Activated naive CD8-positive, alpha-beta T cell treated with anti-CD3 and anti-CD28 coated beads, Interleukin-2, amount 50 U/mL, for 24 hours (primary cell): Measurements from ENCODE around the gene DHRS3.
A peak's percentile ranks its signal among the peaks of the same experiment; 100 is the strongest.
"Not testable (repeated sequence)": the region's sequence is repeated elsewhere in the genome, so short reads cannot be mapped to it uniquely, and the experiment has no call there.

Experiments
- ATAC-seq: fragments of 150-1000 bp; cut with Tn5 transposase; one replicate; pipeline ENCODE4 v1.10.0; 2021
- DNase-seq: peaks from one replicate; pipeline ENCODE4 v3.0.0; 2021
- H3K27ac Mint-ChIP-seq: one replicate; pipeline ENCODE4 v1.8.0; 2021; ENCODE audit warnings: mild to moderate bottlenecking, mixed read lengths
- H3K27me3 Mint-ChIP-seq: one replicate; pipeline ENCODE4 v1.8.0; 2021; ENCODE audit warnings: mixed read lengths
- H3K36me3 Mint-ChIP-seq: one replicate; pipeline ENCODE4 v1.8.0; 2021; ENCODE audit warnings: low read depth, mixed read lengths
- H3K4me1 Mint-ChIP-seq: one replicate; pipeline ENCODE4 v1.8.0; 2021; ENCODE audit warnings: mixed read lengths
- H3K4me3 Mint-ChIP-seq: one replicate; pipeline ENCODE4 v1.8.0; 2021; ENCODE audit warnings: mild to moderate bottlenecking, moderate library complexity, mixed read lengths
- H3K9me3 Mint-ChIP-seq: one replicate; pipeline ENCODE4 v1.8.0; 2021; ENCODE audit warnings: mixed read lengths

Gene DHRS3

DNA sequence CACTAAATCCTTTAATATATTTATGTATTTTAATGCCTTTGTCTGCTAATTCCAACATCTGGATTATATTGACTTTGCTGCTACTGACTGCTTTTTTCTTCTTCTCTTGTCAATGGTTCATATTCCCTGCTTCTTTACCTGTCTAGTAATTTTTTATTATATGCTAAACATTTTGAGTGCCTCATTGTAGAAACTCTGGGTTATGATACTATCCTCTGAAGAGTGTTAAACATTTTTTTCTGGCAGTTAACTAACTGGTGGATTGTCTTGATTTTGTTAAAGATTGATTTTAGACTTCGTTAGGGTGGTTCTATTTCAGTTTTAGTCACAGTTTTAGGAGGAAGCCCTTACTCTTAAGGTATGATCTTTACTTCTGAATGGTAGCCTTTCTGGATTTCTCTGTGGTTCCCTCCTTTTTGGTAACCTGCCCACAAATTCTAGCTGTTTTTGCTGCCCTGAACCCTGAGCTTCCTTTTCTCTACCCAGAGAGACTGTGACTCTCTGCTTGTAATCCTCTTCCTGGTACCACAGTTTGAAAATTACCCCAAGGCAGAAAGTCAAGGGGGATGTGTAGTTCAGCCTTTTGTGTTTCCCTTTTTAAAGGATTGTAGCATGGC, 81.9 kb downstream of the DHRS3 start:
- H3K27ac Mint-ChIP-seq, result no peak overlapping the region
- no peaks in the 10 kb centered on the region for H3K27me3 Mint-ChIP-seq
- DNase-seq (no peak), ATAC-seq (no peak)
- peaks cover 21% of the 10 kb centered on the region for H3K9me3 Mint-ChIP-seq
- peaks cover 14% of the 10 kb centered on the region for H3K36me3 Mint-ChIP-seq
- H3K4me3 Mint-ChIP-seq, result no peak overlapping the region
- H3K4me1 Mint-ChIP-seq, result peaks cover 7% of the 10 kb centered on the region

DNA sequence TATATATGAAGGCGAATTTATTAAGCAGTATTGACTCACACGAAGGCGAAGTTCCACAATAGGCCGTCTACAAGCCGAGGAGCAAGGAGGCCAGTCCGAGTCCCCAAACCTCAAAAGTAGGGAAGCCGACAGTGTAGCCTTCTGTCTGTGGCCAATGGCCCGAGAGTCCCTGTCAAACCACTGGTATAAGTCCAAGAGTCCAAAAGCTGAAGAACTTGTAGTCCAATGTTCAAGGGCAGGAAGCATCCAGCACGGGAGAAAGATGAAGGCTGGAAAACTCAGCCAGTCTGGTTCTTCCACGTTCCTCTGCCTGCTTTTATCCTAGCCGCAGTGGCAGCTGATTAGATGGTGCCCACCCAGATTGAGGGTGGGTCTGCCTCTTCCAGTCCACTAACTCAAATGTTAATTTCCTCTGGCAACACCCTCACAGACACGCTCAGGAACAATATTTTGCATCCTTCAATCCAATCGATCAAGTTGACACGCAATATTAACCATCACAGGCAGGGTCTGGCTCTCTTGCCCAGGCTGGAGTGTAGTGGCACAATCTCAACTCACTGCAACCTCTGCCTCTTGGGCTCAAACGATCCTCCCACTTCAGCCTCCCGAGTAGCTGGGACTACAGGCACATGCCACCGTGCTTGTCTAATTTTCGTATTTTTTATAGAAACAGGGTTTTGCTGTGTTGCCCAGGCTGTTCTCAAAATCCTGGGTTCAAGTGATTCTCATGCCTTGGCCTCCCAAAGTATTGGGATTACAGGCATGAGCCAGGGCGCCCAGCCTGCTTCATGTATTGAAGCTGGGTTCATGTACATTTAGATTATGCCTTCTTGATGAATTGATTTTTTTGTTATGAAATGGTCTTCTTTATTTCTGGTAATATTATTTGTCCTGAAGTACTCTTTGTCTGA, 85.3 kb downstream of the DHRS3 start:
- Mint-ChIP-seq H3K27me3 (no peaks in the 10 kb centered on the region), H3K9me3 (peaks cover 20% of the 10 kb centered on the region), H3K27ac (no peak overlapping the region), H3K4me1 (peaks cover 24% of the 10 kb centered on the region), H3K4me3 (no peak overlapping the region), H3K36me3 (peaks cover 14% of the 10 kb centered on the region)
- DNase-seq (no peak), ATAC-seq (no peak)

DNA sequence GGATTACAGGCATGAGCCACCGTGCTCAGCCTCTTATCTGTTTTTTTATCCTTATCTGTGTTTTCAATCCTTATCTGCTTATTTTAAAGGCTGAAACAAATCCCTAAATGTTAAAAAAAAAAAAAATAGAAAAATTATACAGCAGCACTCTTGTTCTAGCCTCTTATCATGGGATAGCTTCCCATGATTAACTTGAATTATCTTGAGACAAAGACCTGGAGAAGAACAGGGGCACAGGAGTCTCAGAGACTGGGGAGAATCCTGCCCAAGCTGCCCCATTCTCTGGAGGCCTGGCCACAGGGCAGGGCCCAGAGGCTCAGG, 86.9 kb downstream of the DHRS3 start:
- Mint-ChIP-seq H3K9me3 (peaks cover 8% of the 10 kb centered on the region), H3K36me3 (peaks cover 4% of the 10 kb centered on the region), H3K4me3 (no peak overlapping the region), H3K27me3 (no peaks in the 10 kb centered on the region), H3K27ac (no peak overlapping the region), H3K4me1 (peaks cover 17% of the 10 kb centered on the region)
- no peak for DNase-seq
- no peak for ATAC-seq

DNA sequence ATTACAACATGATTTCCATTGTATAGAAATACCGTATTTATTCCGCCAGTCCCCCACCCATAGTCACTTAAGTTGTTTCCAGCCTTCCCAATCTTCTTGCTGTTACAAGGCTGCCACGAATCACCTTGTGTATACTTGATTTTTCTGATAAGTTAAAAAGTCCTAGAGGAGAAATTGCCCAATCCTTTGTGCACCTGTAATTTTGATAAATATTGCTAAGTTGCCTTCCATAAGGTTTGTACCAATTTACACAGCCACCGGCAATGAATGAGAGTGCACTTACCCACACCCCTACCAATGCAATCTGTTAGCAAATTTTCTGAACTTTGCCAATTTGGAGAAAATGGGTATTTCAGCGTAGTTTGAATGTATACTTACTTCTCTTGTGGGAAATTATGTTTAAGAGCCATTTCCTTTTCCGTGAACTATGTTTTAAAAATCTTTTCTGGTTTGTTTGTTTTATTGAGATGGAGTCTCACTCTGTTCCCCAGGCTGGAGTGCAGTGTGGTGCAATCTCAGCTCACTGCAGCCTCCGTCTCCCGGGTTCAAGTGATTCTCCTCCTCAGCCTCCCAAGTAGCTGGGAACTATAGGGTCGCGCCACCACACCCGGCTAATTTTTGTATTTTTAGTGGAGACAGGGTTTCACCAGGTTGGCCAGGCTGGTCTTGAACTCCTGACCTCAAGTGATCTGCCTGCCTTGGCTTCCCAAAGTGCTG, 87.4 kb downstream of the DHRS3 start:
- H3K4me1 Mint-ChIP-seq, result peaks cover 17% of the 10 kb centered on the region

DNA sequence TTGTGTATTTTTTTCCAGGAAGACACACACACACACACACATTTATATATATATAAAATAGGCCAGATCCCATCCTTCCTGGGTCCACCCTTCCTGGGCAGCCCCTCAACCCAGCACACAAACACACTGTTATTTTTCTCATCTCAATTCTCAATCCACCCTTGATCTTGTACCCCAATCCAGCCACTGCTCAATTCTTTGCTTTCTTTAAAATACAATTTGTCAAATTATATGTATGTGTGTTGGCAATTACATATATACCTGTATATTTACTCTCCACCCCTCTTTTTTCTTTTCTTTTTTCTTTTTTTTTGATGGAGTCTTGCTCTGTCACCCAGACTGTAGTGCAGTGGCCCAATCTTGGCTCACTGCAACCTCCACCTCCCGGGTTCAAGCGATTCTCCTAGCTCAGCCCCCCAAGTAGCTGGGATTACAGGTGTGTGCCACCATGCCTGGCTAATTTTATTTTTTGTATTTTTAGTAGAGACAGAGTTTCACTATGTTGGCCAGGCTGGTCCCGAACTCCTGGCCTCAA, 88.3 kb downstream of the DHRS3 start:
- no peaks in the 10 kb centered on the region for H3K27me3 Mint-ChIP-seq
- H3K4me3 Mint-ChIP-seq, result no peak overlapping the region
- H3K4me1 Mint-ChIP-seq, result peaks cover 17% of the 10 kb centered on the region
- H3K27ac Mint-ChIP-seq, result peak overlapping the region; percentile 64
- no peaks in the 10 kb centered on the region for H3K9me3 Mint-ChIP-seq
- DNase-seq (no peak), ATAC-seq (no peak)
- no peaks in the 10 kb centered on the region for H3K36me3 Mint-ChIP-seq

More for the DNA sequence above, 87.4 kb downstream of the DHRS3 start:
- H3K27ac Mint-ChIP-seq, result no peak overlapping the region
- ATAC-seq (no peak), DNase-seq (no peak)
- no peaks in the 10 kb centered on the region for H3K27me3 Mint-ChIP-seq
- H3K4me3 Mint-ChIP-seq, result no peak overlapping the region
- peaks cover 2% of the 10 kb centered on the region for H3K36me3 Mint-ChIP-seq
- peaks cover 4% of the 10 kb centered on the region for H3K9me3 Mint-ChIP-seq

DNA sequence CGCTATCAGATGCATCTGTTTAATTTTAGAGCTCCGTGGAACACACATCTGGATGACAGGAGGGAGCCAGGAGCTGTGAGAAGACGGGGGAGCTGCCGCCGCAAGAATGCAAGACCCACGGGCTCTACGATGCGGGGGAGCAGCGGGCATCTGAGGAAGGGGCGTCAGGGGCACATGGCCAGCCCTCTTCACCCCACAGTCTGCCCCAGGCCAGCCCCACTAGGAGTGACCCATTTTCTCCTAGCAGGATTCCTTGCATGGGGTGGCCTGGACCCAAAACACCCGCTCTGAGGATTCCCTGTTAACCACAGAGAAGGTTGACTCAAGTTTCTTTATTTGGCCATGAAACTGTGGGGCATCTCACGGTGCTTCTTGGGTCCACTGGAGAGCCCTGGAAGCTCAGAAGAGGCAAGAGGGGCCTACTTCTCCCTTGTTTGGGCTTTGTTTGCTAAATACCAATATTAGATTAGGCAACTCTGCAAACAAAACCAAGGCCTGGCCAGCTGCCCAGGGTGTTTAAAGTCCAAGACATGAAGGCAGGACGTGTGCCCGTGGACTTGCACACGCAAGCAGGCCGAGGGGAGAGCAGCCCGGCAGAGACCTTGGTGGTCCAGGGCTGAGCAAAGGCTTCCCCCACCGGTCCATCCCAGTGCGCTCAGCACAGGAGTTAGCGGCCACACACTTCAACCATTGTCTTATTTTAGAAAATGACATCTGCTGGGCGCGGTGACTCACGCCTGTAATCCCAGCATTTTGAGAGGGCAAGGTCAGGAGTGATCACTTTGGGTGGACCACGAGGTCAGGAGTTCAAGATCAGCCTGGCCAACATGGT, 89.8 kb downstream of the DHRS3 start:
- Mint-ChIP-seq H3K4me3 (no peak overlapping the region), H3K36me3 (peaks cover 4% of the 10 kb centered on the region), H3K27ac (no peak overlapping the region), H3K9me3 (no peaks in the 10 kb centered on the region), H3K4me1 (peaks cover 20% of the 10 kb centered on the region), H3K27me3 (no peaks in the 10 kb centered on the region)
- ATAC-seq, result peak; percentile 10
- no peak for DNase-seq

DNA sequence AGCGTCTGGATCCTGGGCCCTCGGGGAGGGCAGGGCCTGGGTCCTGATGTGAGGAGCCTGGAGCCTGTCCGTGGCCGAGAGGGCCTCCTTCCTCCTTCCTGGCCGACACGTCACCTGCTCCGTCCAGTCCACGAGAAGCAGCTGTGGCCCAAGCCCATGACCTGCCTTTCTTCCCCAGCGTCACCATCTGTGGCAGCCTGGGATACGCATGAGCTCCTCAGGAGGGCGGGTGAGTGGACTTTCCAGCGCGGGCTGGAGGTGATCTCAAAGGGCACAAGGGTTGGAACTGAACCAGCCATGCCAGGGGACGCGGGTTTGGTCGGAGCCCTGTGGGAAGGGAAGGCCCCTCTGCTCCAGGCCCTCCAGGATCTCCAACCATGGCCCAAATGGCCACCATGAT, 90.4 kb downstream of the DHRS3 start:
- Mint-ChIP-seq H3K27me3 (no peaks in the 10 kb centered on the region), H3K4me1 (peaks cover 20% of the 10 kb centered on the region), H3K36me3 (peaks cover 5% of the 10 kb centered on the region), H3K9me3 (no peaks in the 10 kb centered on the region), H3K4me3 (no peak overlapping the region), H3K27ac (no peak overlapping the region)
- ATAC-seq, result no peak
- DNase-seq, result no peak

DNA sequence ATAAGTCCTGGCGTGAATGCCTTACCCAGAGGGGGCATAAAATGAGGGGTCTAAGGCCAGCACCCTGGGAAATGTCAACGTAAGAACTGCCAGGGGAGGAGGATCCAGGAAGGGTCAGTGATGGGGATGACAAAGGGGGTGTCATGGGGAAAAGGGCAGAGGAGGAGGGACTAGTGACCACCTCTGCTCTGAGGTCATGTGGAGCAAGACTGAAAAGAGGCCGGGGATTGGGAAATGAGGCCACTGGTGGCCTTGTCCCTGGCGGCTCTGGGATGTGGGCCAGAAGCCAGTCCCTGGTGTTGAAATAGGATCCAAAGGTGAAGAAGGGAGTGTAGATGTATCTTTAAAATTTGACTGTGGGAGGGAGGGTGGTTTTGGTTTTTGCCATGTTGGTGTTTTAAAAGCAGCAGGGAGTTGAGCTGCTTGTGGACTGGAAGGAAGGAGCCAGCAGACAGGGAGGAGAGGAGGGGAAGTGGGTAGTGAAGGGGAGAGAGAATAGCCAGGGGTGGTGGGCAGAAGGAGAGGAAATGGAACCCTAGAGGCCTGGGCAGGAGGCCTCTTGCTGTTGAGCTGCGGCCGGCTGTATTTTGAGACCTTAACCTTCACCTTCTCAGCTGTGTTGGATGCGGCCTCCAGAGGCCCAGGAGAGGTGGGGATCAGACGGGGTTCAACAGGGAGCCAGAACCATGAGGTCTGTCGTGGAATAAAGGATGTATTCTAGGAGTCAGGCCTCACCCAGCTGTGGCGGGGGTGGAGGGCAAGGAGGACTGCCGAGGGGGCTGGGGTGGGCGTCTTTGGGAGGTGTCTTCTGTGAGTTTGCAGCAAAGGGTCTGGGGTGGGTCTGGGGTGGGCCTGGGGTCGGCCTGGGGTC, 92.5 kb downstream of the DHRS3 start:
- H3K27me3 Mint-ChIP-seq, result no peaks in the 10 kb centered on the region
- H3K4me1 Mint-ChIP-seq, result peaks cover 21% of the 10 kb centered on the region
- no peak for DNase-seq
- no peak for ATAC-seq
- H3K4me3 Mint-ChIP-seq, result no peak overlapping the region
- H3K27ac Mint-ChIP-seq, result no peak overlapping the region
- H3K36me3 Mint-ChIP-seq, result peaks cover 5% of the 10 kb centered on the region
- H3K9me3 Mint-ChIP-seq, result no peaks in the 10 kb centered on the region

DNA sequence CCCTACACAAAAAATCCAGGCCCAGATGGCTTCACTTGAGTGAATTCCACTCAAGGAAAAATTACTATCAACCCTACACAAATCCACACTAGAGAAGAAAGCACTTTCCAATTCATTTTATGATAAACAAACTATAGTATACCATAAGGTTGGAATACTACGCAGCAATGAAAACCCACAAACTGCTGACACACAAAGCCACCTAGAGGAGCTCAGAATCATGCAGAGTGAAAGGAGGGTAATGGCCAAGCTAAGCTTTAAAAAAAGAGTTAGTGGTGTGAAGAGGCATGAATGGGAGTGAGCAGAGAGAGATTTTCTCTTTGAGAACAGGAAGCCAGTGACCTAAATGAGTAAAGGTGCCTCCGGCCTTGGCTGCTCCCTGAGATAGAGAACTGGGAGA, 93.7 kb downstream of the DHRS3 start:
- ATAC-seq (no peak), DNase-seq (no peak)
- Mint-ChIP-seq H3K9me3 (no peaks in the 10 kb centered on the region), H3K4me3 (no peak overlapping the region), H3K4me1 (peaks cover 23% of the 10 kb centered on the region), H3K36me3 (peaks cover 7% of the 10 kb centered on the region), H3K27me3 (no peaks in the 10 kb centered on the region), H3K27ac (peak overlapping the region; percentile 35)

DNA sequence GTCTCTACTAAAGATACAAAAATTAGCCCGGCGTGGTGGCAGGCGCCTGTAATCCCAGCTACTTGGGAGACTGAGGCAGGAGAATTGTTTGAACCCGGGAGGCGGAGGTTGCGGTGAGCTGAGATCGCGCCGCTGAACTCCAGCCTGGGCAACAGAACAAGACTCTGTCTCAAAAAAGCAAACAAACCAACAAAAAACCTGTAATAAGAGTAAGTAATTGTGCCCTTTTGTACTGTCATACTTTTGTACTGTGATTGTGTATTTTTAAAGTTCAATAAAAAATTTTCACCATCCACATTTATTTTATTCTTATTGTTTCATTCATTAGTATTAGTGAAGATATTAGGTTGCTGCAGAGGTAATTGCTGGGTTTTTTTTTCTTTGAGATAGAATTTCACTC, 95.2 kb downstream of the DHRS3 start:
- ATAC-seq, H3K9me3 Mint-ChIP-seq, H3K27ac Mint-ChIP-seq, H3K4me3 Mint-ChIP-seq, H3K27me3 Mint-ChIP-seq, DNase-seq, H3K36me3 Mint-ChIP-seq: not testable (repeated sequence)
- peaks cover 33% of the 10 kb centered on the region for H3K4me1 Mint-ChIP-seq

DNA sequence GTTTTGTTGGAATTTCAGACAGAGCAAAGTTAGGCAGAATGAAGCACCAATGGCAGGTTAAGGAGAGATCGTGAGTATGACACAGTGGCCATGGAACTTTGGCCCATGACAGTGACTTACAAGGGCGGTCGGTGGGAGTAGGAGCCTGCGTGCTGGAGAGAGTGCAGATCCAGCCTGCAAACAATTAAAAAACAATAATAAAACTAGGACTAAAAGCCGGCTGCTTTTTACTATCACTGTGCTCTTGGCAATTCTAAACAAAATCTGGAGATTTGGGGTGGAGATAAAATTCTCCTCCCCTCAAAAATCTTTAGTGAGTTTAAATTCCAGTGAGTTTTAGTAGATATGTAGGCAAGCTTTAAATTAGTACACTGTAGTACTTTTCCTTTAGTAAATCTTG, 96.9 kb downstream of the DHRS3 start:
- H3K4me3 Mint-ChIP-seq, result no peak overlapping the region
- DNase-seq (no peak), ATAC-seq (no peak)

DNA sequence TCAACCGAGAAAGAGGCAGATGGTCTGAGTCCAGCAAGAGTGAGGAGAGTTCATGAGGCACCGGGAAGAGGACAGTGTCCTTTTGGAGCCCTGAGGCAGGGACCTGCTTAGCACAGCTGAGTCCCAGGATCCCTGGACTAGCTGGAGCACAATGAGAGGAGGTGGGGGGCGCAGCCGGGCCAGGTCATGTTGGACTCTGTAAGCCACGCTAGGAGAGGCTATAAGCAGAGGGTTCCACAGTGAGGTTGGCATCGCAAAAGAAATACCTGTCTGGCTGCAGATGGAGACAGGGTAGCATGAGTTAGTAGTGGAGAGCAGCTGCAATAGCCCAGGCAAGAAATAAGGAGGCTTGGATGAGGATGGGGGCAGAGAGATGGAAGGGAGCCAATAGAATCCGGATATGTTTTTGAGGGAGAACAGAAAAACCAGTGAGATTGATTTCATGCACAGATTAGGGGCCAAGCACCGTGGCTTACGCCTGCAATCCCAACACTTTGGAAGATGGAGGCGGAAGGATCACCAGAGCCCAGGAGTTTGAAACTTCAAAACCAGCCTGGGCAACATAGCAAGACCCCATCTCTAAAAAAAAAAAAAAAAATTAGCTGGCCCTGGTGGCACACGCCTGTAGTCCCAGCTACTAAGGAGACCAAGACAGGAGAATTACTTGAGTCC, 98.2 kb downstream of the DHRS3 start:
- no peaks in the 10 kb centered on the region for H3K27me3 Mint-ChIP-seq
- ATAC-seq (no peak), DNase-seq (no peak)
- no peak overlapping the region for H3K4me3 Mint-ChIP-seq
- no peaks in the 10 kb centered on the region for H3K9me3 Mint-ChIP-seq
- peaks cover 56% of the 10 kb centered on the region for H3K4me1 Mint-ChIP-seq
- peaks cover 11% of the 10 kb centered on the region for H3K36me3 Mint-ChIP-seq
- peak overlapping the region; percentile 94 for H3K27ac Mint-ChIP-seq

More for the DNA sequence above, 96.9 kb downstream of the DHRS3 start:
- no peaks in the 10 kb centered on the region for H3K9me3 Mint-ChIP-seq
- peak overlapping the region; percentile 11 for H3K27ac Mint-ChIP-seq
- peaks cover 48% of the 10 kb centered on the region for H3K4me1 Mint-ChIP-seq
- peaks cover 11% of the 10 kb centered on the region for H3K36me3 Mint-ChIP-seq
- no peaks in the 10 kb centered on the region for H3K27me3 Mint-ChIP-seq
